AG09319 (cell line): ENCODE measurements around the gene MMADHC.

Experiments used
- DNase-seq: peaks from one replicate; pipeline ENCODE4 v3.0.0-alpha.2; 2010; ENCODE audit warnings: low read depth; ENCODE audit errors: extremely low read depth
- CTCF ChIP-seq: IDR thresholded peaks from 2 replicates; pipeline ENCODE4 v1.5.1; 2011; ENCODE audit warnings: low read depth, mild to moderate bottlenecking, inconsistent platforms, low read length, moderate library complexity

Gene MMADHC

GRCh38 chr2:149587220-149587949, at the start of gene MMADHC:
Gene MMADHC, minus strand, starts transcription at chr2:149587775. Its CDS starts 678 bp downstream, at chr2:149587097.
- no peak for TF ChIP-seq CTCF
- peak; percentile 91 for DNase-seq

- no peak for TF ChIP-seq CTCF
- no peak for DNase-seq
These were observed 46.5 kb upstream of the MMADHC start for GRCh38 chr2:149634103-149634502.

- no peak for TF ChIP-seq CTCF
- DNase-seq, result no peak
These were observed 42.9 kb upstream of the MMADHC start for GRCh38 chr2:149630445-149630844.

GRCh38 chr2:149629026-149629425, 41.5 kb upstream of the MMADHC start:
- DNase-seq, result no peak
- no peak for TF ChIP-seq CTCF

- DNase-seq, result no peak
- TF ChIP-seq CTCF, result no peak
These were observed 39.7 kb upstream of the MMADHC start for GRCh38 chr2:149627111-149627801.

GRCh38 chr2:149625671-149626070, 38.1 kb upstream of the MMADHC start:
- no peak for TF ChIP-seq CTCF
- no peak for DNase-seq

GRCh38 chr2:149625271-149625670, 37.7 kb upstream of the MMADHC start:
- DNase-seq, result no peak
- no peak for TF ChIP-seq CTCF
